Tibial nerve (tissue), 4 donors: ENCODE data around the gene SRGAP3. TPM values are rescaled to one million over a fixed set of nuclear protein-coding genes. Genes with fewer than 3 reads are reported as not detected.

Source experiments
- DNase-seq, 2 donors: peaks; one replicate each; pipeline ENCODE4 v3.0.0-alpha.2; 2019; ENCODE audit warnings: low spot score in 2 of 2
- H3K27ac ChIP-seq, 4 donors: fragments of 200-600 bp; sonication (generic) in 3 of 4; one replicate each; pipeline ENCODE4 v1.5.1; 2017 to 2019; ENCODE audit warnings: mild to moderate bottlenecking in 1 of 4
- H3K27me3 ChIP-seq, 2 donors: fragments of 200-600 bp; sonication (generic) in 1 of 2; one replicate each; pipeline versions ENCODE4 v1.5.1 to v1.6.0; 2017 to 2019
- H3K36me3 ChIP-seq, 3 donors: fragments of 200-600 bp; sonication (generic); one replicate each; pipeline ENCODE4 v1.5.1; 2018 to 2019
- H3K4me1 ChIP-seq, 4 donors: fragments of 200-600 bp; sonication (generic) in 3 of 4; one replicate each; pipeline ENCODE4 v1.5.1; 2017 to 2019
- H3K4me3 ChIP-seq, 4 donors: fragments of 200-600 bp; sonication (generic) in 3 of 4; one replicate each; pipeline ENCODE4 v1.5.1; 2017 to 2019; ENCODE audit warnings: mild to moderate bottlenecking in 1 of 4, moderate library complexity in 1 of 4
- H3K9me3 ChIP-seq, 4 donors: fragments of 200-600 bp; sonication (generic) in 3 of 4; one replicate each; pipeline ENCODE4 v1.5.1; 2017 to 2019
- EP300 ChIP-seq, 2 donors: sonication (generic); formaldehyde crosslinking; IDR thresholded peaks; one replicate each; pipeline ENCODE4 v1.6.1; 2017; ENCODE audit warnings: antibody characterized with exemption in 2 of 2, mild to moderate bottlenecking in 1 of 2
- POLR2A ChIP-seq, 2 donors: fragments of 450-650 bp; IDR thresholded peaks; one replicate each; pipeline ENCODE4 v1.6.1; 2017; ENCODE audit warnings: antibody characterized with exemption in 2 of 2, mild to moderate bottlenecking in 2 of 2, moderate library complexity in 2 of 2
- WGBS, 2 donors: methylation state at CpG; one replicate each; pipeline ENCODE4 v1.1.5; 2018; 5-methylcytosine and 5-hydroxymethylcytosine counted together
- total RNA-seq, 4 donors: library from RNA; depleted of rRNA; stranded (reverse); fragments of >200 nt; gene quantifications; one replicate each; pipeline ENCODE4 v1.1.0, GENCODE V29; 2016
- TF ChIP-seq, protein P1 (sequence below), 5 experiments: fragments of 200-600 bp in 3 of 5; fragments of 450-650 bp in 2 of 5; sonication (generic) in 3 of 5; IDR thresholded peaks; one replicate each; pipeline ENCODE4 v1.5.1; 2016 to 2019; ENCODE audit warnings: antibody characterized with exemption in 5 of 5, mild to moderate bottlenecking in 3 of 5, moderate library complexity in 2 of 5

SRGAP3 gene
- total RNA-seq, 4 donors from 2014 or later = 11.7 to 18.0 (median 15.1) TPM

DNA sequence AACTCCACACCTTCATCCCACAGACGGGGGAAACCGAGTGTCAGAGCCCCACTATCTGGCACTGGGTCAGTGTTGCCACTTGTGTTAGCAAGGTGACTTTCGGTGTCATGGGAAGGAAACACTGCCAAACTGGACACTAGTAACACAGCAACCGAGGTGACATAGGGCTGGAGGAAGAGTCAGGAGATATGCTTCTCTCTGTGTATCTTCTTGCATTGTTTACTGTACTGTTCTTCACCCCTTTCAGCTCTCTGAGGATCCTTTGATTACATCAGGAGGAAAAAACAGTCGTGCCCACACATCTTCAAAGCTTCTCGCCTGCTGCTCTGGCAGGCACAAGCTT lies 176.8 kb downstream of the SRGAP3 start:
- H3K4me3 ChIP-seq = no peak overlapping the region
- peaks cover 0 to 5% (median 0%) of the 10 kb centered on the region in 3 donors for H3K36me3 ChIP-seq
- H3K9me3 ChIP-seq = no peaks in the 10 kb centered on the region
- WGBS, 2 donors = 81 to 83% methylated on average over 6 of the region's 6 CpGs
- DNase-seq = no peak
- no peak overlapping the region for H3K27ac ChIP-seq
- TF ChIP-seq, protein P1, sequence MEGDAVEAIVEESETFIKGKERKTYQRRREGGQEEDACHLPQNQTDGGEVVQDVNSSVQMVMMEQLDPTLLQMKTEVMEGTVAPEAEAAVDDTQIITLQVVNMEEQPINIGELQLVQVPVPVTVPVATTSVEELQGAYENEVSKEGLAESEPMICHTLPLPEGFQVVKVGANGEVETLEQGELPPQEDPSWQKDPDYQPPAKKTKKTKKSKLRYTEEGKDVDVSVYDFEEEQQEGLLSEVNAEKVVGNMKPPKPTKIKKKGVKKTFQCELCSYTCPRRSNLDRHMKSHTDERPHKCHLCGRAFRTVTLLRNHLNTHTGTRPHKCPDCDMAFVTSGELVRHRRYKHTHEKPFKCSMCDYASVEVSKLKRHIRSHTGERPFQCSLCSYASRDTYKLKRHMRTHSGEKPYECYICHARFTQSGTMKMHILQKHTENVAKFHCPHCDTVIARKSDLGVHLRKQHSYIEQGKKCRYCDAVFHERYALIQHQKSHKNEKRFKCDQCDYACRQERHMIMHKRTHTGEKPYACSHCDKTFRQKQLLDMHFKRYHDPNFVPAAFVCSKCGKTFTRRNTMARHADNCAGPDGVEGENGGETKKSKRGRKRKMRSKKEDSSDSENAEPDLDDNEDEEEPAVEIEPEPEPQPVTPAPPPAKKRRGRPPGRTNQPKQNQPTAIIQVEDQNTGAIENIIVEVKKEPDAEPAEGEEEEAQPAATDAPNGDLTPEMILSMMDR (IDR thresholded peaks at IDR 0.05) = no peak
- H3K27me3 ChIP-seq = no peaks in the 10 kb centered on the region
- no peaks in the 10 kb centered on the region for H3K4me1 ChIP-seq

DNA sequence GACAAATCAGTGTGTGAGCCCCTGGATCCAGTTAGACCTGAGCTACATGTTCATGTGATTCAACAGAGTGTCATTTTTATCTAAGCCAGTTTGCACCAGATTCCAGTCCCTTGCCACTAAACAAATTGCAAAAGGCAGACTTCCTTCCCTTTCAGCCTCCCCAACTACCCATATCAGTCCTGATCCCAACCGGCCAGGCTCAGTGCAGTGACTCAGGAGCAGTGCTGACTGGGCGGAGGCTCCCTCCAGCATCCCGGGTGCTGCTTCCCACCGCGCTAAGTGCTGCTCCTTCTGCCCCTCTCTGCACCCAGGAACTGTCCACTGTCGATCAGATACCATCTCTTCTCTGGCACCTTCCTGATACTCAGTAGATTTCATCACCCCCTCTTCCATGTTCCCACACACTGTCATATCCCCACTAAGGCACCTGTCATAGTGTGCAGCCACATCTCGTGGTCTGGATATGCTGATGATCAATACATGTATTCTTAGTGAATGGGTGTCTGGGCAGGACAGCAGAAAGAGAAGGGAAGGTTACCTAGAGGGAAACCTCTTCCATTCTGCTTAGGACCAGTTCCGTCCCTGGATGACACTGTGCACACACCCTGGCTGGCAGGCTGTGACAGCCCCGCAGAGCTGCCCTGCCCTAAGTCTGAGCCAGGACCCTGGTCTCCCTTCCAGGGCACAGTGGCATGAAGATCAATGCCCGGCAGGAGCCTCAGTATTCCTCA lies 177.3 kb downstream of the SRGAP3 start:
- WGBS, 2 donors = 83 to 84% methylated on average over 10 of the region's 10 CpGs
- H3K27ac ChIP-seq = no peak overlapping the region
- H3K36me3 ChIP-seq = no peaks in the 10 kb centered on the region
- TF ChIP-seq POLR2A (IDR thresholded peaks at IDR 0.05) = no peak
- TF ChIP-seq EP300 (IDR thresholded peaks at IDR 0.05) = no peak
- TF ChIP-seq, protein P1 (IDR thresholded peaks at IDR 0.05) = no peak
- no peak overlapping the region for H3K4me3 ChIP-seq
- H3K9me3 ChIP-seq = no peaks in the 10 kb centered on the region
- no peaks in the 10 kb centered on the region for H3K27me3 ChIP-seq
- peaks cover 0 to 2% (median 0%) of the 10 kb centered on the region in 4 donors for H3K4me1 ChIP-seq
- DNase-seq = no peak

DNA sequence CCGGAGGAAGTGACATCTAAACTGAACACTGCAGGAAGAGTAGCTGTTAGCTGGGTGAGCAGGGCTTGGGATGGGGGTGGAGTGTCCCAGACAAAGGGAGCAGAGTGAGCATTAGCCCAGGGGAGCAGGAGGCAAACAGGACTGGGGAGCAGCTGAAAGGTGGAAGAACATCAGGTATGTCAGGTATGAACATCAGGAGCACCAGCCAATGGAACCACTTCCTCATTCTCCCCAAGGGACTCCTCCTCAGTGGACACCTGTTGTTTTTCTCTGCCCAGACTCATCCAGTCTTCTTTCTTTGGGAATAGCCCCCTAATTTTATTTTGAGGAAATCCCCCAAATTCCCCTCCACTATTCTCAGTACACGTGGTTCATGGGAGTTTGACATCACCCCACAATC lies 178.5 kb downstream of the SRGAP3 start:
- TF ChIP-seq EP300 (IDR thresholded peaks at IDR 0.05) (no peak), POLR2A (IDR thresholded peaks at IDR 0.05) (no peak)
- TF ChIP-seq, protein P1 (IDR thresholded peaks at IDR 0.05) = no peak
- WGBS, 2 donors = 92% methylated on average over 2 of the region's 2 CpGs
- H3K27ac ChIP-seq = no peak overlapping the region
- no peaks in the 10 kb centered on the region for H3K36me3 ChIP-seq
- no peak for DNase-seq
- no peaks in the 10 kb centered on the region for H3K9me3 ChIP-seq
- H3K4me3 ChIP-seq = no peak overlapping the region
- H3K27me3 ChIP-seq = no peaks in the 10 kb centered on the region
- H3K4me1 ChIP-seq = peaks cover 0 to 3% (median 0%) of the 10 kb centered on the region in 4 donors

DNA sequence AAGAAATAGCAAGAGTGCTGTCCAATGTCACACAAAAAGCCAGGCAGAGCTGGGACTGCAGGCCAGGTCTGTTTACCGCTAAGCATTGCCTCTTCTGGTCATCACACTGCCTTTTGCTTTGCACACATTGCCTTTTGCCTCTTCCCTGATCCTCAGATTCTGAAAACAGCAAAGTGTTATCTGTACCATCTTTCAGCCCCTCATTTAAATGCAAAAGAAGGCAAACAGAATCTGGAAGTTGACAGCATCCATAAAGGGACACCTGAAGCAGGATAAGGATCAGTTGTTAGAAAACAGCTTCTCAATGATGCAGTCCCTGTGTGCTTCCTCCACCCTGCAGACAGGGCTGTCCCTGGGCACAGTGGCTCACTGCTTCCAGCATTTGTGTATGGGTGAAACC lies 179.5 kb downstream of the SRGAP3 start:
- Histone ChIP-seq H3K36me3 (no peaks in the 10 kb centered on the region), H3K27ac (no peak overlapping the region), H3K4me1 (peaks cover 0 to 5% (median 0%) of the 10 kb centered on the region in 4 donors), H3K27me3 (no peaks in the 10 kb centered on the region), H3K9me3 (no peaks in the 10 kb centered on the region), H3K4me3 (no peak overlapping the region)
- no peak for DNase-seq
- TF ChIP-seq POLR2A (IDR thresholded peaks at IDR 0.05) = no peak
- TF ChIP-seq, protein P1 (IDR thresholded peaks at IDR 0.05) = no peak
- no peak for TF ChIP-seq EP300 (IDR thresholded peaks at IDR 0.05)
- WGBS, 2 donors = 96 to 100% methylated on average over 1 of the region's 1 CpG

DNA sequence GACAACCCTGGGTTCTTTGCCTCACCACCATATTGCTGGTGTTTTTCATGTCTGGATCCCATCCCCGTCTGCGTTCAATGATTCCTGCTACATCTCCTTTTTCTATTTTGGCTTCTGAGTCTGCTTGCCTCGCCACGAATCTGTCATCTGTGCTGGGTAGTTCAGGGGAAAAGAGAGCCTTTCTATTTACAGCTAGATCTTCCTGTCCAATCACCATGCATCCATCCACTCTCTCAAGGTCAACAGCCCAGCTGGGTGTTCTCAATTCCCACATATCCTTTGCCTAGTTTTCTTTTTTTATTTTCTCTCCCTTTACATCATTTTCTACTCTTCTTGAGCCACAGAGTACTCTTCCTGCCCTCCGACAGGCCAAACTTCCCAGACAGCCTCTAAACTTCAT lies 181.4 kb downstream of the SRGAP3 start:
- WGBS, 2 donors = 47 to 56% methylated on average over 5 of the region's 5 CpGs
- H3K27me3 ChIP-seq = no peaks in the 10 kb centered on the region
- TF ChIP-seq EP300 (IDR thresholded peaks at IDR 0.05) (no peak), POLR2A (IDR thresholded peaks at IDR 0.05) (no peak)
- TF ChIP-seq, protein P1 (IDR thresholded peaks at IDR 0.05) = no peak
- no peak overlapping the region for H3K4me3 ChIP-seq
- peaks cover 0 to 7% (median 0%) of the 10 kb centered on the region in 4 donors for H3K4me1 ChIP-seq
- H3K36me3 ChIP-seq = peaks cover 0 to 2% (median 0%) of the 10 kb centered on the region in 3 donors
- DNase-seq = no peak
- H3K9me3 ChIP-seq = no peaks in the 10 kb centered on the region
- H3K27ac ChIP-seq = no peak overlapping the region
